Activated CD4-positive, alpha-beta T cell treated with anti-CD3 and anti-CD28 coated beads for 24 hours (primary cell): ENCODE results near the gene CYSTM1.
"Not testable (repeated sequence)": the region's sequence is repeated elsewhere in the genome, so short reads cannot be mapped to it uniquely, and the experiment has no call there.

Source experiments
- DNase-seq, 2 donors: peaks; one replicate each; pipeline ENCODE4 v3.0.0-alpha.2; 2020; ENCODE audit warnings: low read depth in 2 of 2

Gene CYSTM1

GRCh38 chr5:140178086-140178410 lies 3.1 kb downstream of the CYSTM1 start:
- no peak for DNase-seq

- no peak for DNase-seq
These were observed 3.6 kb downstream of the CYSTM1 start for GRCh38 chr5:140178482-140179116.

GRCh38 chr5:140181002-140181483 lies 6.1 kb downstream of the CYSTM1 start:
- DNase-seq: no peak

- DNase-seq: no peak
These were observed 6.5 kb downstream of the CYSTM1 start for GRCh38 chr5:140181525-140181924.

- no peak for DNase-seq
These were observed 7.2 kb downstream of the CYSTM1 start for GRCh38 chr5:140182075-140182711.

- DNase-seq: no peak
These were observed 7.9 kb downstream of the CYSTM1 start for GRCh38 chr5:140182803-140183367.

- no peak for DNase-seq
These were observed 10.4 kb downstream of the CYSTM1 start for GRCh38 chr5:140185409-140185808.

GRCh38 chr5:140186267-140186671 lies 11.3 kb downstream of the CYSTM1 start:
- no peak for DNase-seq

- no peak for DNase-seq
These were observed 14.3 kb downstream of the CYSTM1 start for GRCh38 chr5:140189253-140189652.

GRCh38 chr5:140189977-140190871 lies 15.2 kb downstream of the CYSTM1 start:
- no peak for DNase-seq

GRCh38 chr5:140190872-140191218 lies 15.9 kb downstream of the CYSTM1 start:
- DNase-seq: no peak

- no peak for DNase-seq
These were observed 17.9 kb downstream of the CYSTM1 start for GRCh38 chr5:140192715-140193430.

- DNase-seq: no peak
These were observed 19.7 kb downstream of the CYSTM1 start for GRCh38 chr5:140194662-140195061.

- no peak for DNase-seq
These were observed 21.3 kb downstream of the CYSTM1 start for GRCh38 chr5:140196115-140196814.

GRCh38 chr5:140197023-140197422 lies 22.0 kb downstream of the CYSTM1 start:
- DNase-seq: no peak

- DNase-seq: not testable (repeated sequence)
These were observed 23.9 kb downstream of the CYSTM1 start for GRCh38 chr5:140198915-140199314.

- no peak for DNase-seq
These were observed 27.1 kb downstream of the CYSTM1 start for GRCh38 chr5:140202078-140202477.

GRCh38 chr5:140202610-140203009 lies 27.6 kb downstream of the CYSTM1 start:
- DNase-seq: no peak

GRCh38 chr5:140205216-140205615 lies 30.2 kb downstream of the CYSTM1 start:
- DNase-seq: no peak

- no peak for DNase-seq
These were observed 31.0 kb downstream of the CYSTM1 start for GRCh38 chr5:140205952-140206351.
